GM12892 (cell line): ENCODE results near the gene HDGF.

ENCODE experiments used
- DNase-seq: peaks from one replicate; pipeline ENCODE4 v3.0.0; 2011; ENCODE audit not compliant: insufficient read length
- FAIRE-seq: peaks from 2 replicates; lab custom pipeline; 2011; peaks lifted over from hg19 to GRCh38; lab: Jason Lieb, UNC
- POLR2A ChIP-seq: IDR thresholded peaks from 2 replicates; pipeline ENCODE4 v1.6.1; 2011; ENCODE audit warnings: low read depth, low read length, control low read depth
- POLR2AphosphoS5 ChIP-seq: IDR thresholded peaks from 2 replicates; pipeline ENCODE4 v1.6.1; 2011; ENCODE audit warnings: low read depth, low read length, control low read depth
- TAF1 ChIP-seq: IDR thresholded peaks from 2 replicates; pipeline ENCODE4 v1.6.1; 2011; ENCODE audit warnings: low read depth, mild to moderate bottlenecking, control low read depth, low read length, borderline replicate concordance

Gene HDGF

GRCh38 chr1:156750191-156750672 is 1.2 kb downstream of the HDGF start:
- DNase-seq, result no peak
- FAIRE-seq, result no peak
- TF ChIP-seq POLR2AphosphoS5 (no peak), POLR2A (no peak), TAF1 (no peak)

DNA sequence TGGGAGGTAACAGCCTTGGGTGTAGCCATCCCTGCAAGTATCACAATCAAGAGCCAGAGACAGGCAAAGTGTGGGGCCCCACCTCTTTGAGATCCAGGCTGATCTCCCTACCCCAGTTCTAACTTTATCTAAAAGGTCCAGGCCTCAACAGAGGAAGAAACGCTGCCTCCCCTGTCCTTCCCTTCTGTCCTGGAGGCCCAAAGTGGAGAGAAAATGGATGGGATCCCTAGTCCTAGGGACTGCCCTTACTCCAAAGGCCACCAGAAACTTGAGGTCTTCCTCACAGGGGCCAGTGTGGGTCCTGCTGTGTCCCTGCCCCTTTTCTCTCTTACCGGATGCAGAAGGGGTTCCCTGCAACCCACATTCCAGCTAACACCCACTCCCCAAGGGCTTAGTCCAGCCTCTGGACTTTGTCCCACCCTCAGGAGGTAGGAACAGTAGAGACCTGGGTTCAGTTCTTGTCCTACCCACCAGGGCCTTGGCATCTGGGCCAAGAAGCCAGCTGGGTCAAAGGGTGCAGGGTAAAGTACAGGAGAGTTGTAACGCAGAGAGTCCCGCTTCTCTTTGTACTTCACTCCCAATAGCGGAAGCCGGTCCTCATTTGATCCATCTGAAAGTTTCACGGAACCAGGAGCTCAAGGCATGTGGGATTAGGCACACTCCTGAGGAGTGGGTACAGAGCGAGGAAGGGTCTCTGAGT is 1.9 kb downstream of the HDGF start:
- DNase-seq (no peak), FAIRE-seq (no peak)

DNA sequence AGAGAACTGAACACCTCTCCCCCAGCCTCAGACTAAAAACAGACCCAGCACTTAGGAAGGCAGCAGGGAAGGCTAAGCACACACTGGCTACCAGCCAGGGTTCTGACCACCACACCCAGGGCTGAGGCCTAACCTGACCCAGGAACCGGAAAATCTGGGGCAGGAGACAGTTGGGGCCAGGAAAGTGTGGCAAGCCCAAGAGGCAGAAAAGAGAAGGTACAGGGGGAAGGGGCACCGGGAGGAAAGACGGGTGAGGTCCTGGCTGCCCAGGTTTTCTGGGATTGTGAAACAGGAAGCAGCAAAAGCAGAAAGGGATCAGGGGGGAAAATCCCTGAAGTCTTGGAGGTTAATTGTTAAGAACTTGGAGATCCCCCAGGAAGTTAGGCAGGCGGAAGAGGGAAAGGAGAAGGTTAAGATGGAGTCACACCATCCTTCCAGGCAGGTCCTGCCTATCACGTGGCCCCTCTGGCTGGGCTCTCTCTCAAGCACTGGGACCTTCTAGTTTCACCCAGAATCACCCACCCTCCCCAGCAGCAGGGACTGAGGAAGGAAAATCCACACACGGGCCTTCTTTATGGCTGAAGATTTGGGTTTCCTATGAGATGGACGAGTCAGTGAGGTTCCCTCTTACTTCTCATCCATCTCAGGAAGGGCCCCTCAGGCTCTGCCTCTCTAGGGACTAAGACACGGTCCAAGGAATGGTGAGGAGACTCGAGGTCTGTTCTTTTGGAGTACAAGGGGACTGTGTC is 2.6 kb downstream of the HDGF start:
- DNase-seq (no peak), FAIRE-seq (peak; percentile 42)
- TF ChIP-seq TAF1, result no peak
- TF ChIP-seq POLR2A, result peak; percentile 71
- TF ChIP-seq POLR2AphosphoS5, result no peak

More for the DNA sequence above, 1.9 kb downstream of the HDGF start:
- TF ChIP-seq POLR2A (0 out of 2 replicates have a peak, but pooled peaks have one; percentile 14), TAF1 (no peak), POLR2AphosphoS5 (0 out of 2 replicates have a peak, but pooled peaks have one; percentile 8)

GRCh38 chr1:156747742-156748669 is 3.5 kb downstream of the HDGF start:
- no peak for FAIRE-seq

GRCh38 chr1:156746728-156747631 is 4.5 kb downstream of the HDGF start:
- FAIRE-seq (peak; percentile 61), DNase-seq (peak; percentile 68)
- TF ChIP-seq TAF1 (no peak), POLR2AphosphoS5 (no peak), POLR2A (peak; percentile 33; the same call in 1 of the 2 replicates)

More at GRCh38 chr1:156747742-156748669, 3.5 kb downstream of the HDGF start:
- no peak for DNase-seq
- no peak for TF ChIP-seq TAF1
- TF ChIP-seq POLR2AphosphoS5, result no peak
- no peak for TF ChIP-seq POLR2A

DNA sequence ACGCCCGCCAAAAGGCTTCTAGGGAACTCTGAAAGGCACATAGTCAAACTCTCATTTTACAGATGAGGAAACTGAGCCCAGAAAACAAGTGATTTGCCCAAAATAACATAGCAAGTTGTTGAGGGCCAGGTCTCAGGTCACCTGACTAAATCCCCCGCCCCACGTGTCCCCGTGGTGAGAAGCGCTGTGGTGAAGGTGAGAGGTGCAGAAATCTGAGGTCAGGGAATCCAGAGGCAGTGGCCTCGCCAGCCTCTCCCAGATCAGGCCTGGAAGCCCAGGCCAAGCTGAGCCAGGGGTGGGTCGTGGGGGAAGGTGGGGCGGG is 5.1 kb downstream of the HDGF start:
- no peak for DNase-seq
- FAIRE-seq, result no peak
- TF ChIP-seq TAF1 (no peak), POLR2AphosphoS5 (no peak), POLR2A (no peak)

- TF ChIP-seq POLR2A (no peak), POLR2AphosphoS5 (no peak), TAF1 (no peak)
- DNase-seq (no peak), FAIRE-seq (no peak)
Measured at GRCh38 chr1:156745881-156746280, 5.6 kb downstream of the HDGF start.

GRCh38 chr1:156744786-156745419 is 6.6 kb downstream of the HDGF start:
- no peak for FAIRE-seq
- DNase-seq, result no peak
- TF ChIP-seq TAF1 (no peak), POLR2AphosphoS5 (no peak), POLR2A (no peak)

DNA sequence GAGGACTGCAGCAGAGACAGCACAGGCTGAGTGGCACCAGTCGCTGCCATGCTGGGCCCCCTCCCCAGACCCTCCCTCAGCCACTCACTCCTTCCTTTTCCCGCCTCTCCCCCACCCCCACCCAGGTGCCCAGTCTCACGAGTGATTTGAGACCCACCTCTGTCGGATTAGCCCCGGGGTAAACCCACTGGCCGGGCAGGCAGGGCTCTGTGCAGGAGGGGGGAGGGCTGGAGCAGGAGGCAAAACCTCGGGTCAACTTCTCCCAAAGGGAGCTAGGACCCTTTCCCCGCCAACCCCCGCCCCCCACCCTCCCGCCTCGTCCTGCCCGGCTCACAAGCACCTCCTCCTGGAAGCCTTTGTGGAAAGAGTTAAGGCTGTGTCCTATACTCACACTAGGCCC is 7.1 kb downstream of the HDGF start:
- FAIRE-seq (no peak), DNase-seq (no peak)
- TF ChIP-seq POLR2A (no peak), POLR2AphosphoS5 (no peak), TAF1 (no peak)
